Fibroblast of villous mesenchyme (primary cell): ENCODE results near the gene ENTREP1. TPM values are rescaled to one million over a fixed set of nuclear protein-coding genes. Genes with fewer than 3 reads are reported as not detected.
A peak's percentile ranks its signal among the peaks of the same experiment; 100 is the strongest.
"Not testable (repeated sequence)": the region's sequence is repeated elsewhere in the genome, so short reads cannot be mapped to it uniquely, and the experiment has no call there.

Experiments used
- DNase-seq: peaks from one replicate; pipeline ENCODE4 v3.0.0-alpha.2; 2010; ENCODE audit warnings: low read depth
- H3K4me3 ChIP-seq: 2 replicates; pipeline ENCODE4 v1.5.1; 2011; ENCODE audit warnings: low read depth, mild to moderate bottlenecking, low read length
- total RNA-seq: library from RNA; depleted of rRNA; stranded (reverse); fragments of >200 nt; gene quantifications from 2 replicates; pipeline ENCODE4 v1.2.3, GENCODE V29; 2012
- TF ChIP-seq, protein P1 (sequence below): IDR thresholded peaks from 2 replicates; pipeline ENCODE4 v1.5.1; 2012; ENCODE audit warnings: low read depth, mild to moderate bottlenecking, low read length; ENCODE audit not compliant: insufficient read depth

The ENTREP1 gene
- total RNA-seq, 1 donor, result not detected

DNA sequence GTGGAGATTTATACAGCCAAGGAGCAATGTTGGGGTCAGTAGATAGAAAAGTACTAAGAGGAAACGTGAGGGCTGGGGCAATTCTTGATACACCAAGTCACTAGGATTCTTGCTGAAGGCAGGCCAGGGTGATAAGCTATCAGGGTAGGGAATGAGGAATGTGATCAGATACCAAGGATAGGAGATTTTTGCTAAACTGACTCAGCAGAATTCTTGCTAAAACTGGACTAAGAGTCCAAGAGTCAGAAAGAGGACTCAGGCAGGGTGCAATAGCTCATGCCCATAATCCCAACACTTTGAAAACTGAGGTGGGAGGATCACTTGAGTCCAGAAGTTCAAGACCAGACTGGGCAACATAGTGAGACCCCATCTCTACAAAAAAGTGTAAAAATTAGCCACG is 71.7 kb downstream of the ENTREP1 start:
- no peak overlapping the region for H3K4me3 ChIP-seq
- DNase-seq, result no peak
- TF ChIP-seq, protein P1, sequence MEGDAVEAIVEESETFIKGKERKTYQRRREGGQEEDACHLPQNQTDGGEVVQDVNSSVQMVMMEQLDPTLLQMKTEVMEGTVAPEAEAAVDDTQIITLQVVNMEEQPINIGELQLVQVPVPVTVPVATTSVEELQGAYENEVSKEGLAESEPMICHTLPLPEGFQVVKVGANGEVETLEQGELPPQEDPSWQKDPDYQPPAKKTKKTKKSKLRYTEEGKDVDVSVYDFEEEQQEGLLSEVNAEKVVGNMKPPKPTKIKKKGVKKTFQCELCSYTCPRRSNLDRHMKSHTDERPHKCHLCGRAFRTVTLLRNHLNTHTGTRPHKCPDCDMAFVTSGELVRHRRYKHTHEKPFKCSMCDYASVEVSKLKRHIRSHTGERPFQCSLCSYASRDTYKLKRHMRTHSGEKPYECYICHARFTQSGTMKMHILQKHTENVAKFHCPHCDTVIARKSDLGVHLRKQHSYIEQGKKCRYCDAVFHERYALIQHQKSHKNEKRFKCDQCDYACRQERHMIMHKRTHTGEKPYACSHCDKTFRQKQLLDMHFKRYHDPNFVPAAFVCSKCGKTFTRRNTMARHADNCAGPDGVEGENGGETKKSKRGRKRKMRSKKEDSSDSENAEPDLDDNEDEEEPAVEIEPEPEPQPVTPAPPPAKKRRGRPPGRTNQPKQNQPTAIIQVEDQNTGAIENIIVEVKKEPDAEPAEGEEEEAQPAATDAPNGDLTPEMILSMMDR, result no peak

DNA sequence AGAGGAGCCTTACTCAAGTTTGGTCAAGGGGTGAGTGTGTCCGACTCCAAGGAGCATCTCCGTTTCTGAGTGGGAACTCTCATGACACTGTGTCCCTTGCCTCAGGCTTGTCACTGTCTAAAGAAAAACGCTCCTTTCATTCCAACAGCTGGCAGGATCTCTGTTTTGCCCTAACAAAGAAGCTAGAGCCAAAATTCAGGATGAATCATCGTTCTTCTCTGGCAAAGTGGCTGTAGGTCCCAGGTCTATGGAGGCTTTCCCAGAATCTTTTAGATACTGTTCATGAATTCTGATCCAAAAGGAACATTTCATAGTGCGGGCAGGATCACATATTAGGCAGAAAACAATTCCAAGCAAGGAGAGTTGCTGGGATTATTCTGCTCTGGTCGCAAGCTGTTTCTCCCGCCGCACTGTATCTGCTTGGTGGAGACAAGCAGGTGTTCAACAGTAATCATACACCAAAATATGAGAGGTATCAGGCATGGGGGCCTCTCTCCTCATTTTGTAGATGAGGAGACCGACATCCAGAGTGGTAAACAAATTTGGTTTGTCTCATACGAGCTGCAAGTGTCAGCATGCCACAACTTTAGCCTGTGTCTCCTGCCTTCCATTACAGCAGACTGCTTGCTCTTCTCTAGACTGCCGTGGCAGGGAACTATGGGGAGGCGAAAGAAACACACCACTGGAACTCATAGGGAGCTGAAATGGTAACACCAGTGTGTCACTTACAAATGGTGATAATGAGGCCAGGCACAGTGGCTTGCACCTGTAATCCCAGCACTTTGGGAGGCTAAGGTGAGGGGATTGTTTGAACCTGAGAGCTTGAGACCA is 72.6 kb downstream of the ENTREP1 start:
- TF ChIP-seq, protein P1, result no peak
- no peak overlapping the region for H3K4me3 ChIP-seq
- DNase-seq, result no peak

DNA sequence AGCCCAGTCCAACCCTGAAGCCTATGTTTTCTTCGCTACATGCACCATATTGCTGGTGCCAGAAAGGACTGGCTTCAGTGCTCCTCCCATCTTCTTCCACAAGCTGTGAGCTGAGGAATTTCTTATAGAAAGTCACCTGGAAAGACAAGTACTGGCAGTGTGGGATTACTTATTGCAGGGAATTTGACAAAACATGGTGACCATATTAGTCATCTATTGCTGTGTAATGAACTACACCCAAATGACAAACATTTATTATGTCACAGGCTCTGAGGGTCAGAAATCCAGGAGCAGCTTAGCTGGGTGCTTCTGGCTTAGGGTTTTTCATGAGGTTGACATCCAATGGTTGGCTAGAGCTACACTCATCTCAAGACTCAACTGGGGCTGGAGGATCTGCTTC is 75.5 kb downstream of the ENTREP1 start:
- TF ChIP-seq, protein P1, result no peak
- no peak overlapping the region for H3K4me3 ChIP-seq
- DNase-seq, result no peak

DNA sequence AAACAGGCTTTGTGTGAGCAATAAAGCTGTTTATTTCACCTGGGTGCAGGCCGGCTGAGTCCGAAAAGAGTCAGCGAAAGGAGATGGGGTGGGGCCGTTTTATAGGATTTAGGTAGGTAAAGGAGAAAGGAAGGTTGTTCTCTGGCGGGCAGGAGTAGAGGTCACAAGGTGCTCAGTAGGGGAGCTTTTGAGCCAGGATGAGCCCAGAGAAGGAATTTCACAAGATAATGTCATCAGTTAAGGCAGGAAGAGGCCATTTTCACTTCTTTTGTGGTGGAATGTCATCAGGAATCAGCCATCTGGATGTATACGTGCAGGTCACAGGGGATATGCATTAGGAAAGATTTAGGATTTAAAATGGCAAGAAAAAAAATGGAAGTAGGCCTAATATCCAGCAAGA is 84.9 kb downstream of the ENTREP1 start:
- not testable (repeated sequence) for DNase-seq, H3K4me3 ChIP-seq

DNA sequence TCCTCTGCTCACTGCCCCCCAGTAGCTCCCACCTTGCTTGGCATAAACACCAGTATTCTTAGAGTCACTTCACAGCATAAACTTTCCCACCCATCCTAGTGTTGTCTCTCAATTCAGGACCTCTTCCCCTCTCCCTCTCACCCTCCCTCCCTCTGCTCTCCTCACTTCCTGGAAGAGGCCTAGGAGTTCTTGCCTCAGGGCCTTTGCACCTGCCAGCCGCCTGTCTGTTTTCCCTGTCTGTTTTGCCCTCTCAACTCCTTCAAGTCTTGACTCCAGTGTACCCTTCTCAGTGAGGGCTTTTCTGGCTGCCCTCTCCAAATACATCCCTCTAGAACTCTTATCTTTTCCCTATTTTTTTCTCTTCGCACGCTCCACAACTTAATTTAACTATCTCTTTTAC is 86.2 kb downstream of the ENTREP1 start:
- TF ChIP-seq, protein P1, result no peak
- no peak overlapping the region for H3K4me3 ChIP-seq
- DNase-seq, result no peak

DNA sequence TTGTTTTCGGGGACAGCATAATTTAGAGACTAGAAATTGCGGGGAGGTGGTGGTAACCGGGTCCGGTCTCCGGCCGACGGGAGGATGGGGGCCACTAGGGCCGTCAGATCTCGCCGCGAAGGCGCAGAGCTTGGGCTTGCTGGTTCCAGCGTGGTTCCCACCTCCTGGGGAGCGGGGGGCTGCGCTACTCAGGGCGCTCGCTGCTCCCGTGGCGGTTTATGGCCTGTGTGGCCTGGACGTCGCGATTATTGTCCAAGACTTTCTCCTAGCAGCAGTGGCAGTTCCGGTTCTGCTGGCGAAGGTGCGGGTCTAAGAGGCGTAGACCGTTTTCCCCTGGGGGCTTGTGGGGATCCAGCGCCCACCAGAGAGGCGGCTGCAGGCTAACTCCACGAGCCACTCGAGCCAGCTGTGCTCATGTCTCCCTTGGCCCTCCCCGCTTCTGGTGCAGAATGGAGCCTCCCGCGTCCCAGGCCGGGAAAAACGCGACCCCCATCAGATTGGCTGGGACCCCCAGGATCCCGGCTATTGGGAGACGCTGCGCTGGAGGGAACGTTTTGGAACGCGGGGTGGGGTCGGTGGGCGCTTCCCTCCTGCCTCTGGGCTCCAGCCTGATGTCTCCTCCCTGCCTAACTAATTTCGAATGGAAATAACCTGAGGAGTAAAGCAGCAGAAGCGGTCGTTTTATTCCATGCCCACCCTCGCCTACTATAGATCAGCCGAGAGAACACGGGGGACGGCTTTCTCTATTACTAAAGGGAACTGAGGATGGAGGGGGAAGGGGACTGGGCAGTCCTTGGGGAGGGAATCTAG is 87.1 kb downstream of the ENTREP1 start:
- TF ChIP-seq, protein P1, result no peak
- H3K4me3 ChIP-seq, result no peak overlapping the region
- DNase-seq, result no peak

DNA sequence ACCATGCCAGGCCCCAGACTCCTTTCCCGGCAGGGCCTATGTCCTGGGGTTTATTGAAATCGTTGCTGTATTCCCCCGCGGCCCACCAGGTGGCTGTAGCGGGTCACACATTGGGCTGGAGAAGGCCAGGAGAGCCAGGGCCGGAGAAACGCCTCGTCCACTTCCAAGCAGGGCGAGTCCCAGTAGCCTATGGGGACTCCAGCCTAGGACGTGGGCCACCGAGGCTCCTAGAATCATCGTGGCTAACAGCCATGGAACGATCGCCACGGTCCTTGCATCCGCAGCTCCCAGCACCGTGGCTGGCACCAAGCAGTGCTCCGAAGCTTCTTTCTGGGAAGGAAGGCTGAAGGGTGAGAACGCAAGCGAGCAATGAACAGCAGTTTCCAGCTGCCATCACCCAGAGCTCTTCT is 87.7 kb downstream of the ENTREP1 start:
- H3K4me3 ChIP-seq, result no peak overlapping the region
- TF ChIP-seq, protein P1, result peak; percentile 77
- peak; percentile 57 for DNase-seq
